RPMI8226 (cell line): ENCODE data around the gene TRPM3.
"Not testable (repeated sequence)": the region's sequence is repeated elsewhere in the genome, so short reads cannot be mapped to it uniquely, and the experiment has no call there.

Experiments
- DNase-seq: peaks from one replicate; pipeline ENCODE4 v3.0.0-alpha.2; 2015

Gene TRPM3

DNA sequence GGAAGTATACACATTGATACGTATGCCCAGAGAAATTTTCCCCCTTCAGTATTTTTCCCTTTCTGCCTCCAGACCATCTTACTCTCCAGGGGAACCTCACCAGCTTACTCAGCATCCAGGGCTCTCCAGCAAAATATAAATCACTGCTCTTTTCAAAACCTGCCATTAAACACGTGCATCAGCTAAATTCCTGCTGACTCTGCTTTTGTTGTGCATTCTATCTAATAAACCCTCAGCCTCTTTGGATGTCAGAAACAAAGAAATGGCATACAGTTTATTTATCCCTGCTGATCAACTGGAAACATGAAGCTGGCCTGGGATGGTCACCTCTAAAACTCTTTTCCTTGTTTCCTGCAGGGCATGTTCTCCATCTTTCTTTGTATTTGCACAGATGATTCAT lies 126.8 kb downstream of the TRPM3 start:
- DNase-seq, result no peak

DNA sequence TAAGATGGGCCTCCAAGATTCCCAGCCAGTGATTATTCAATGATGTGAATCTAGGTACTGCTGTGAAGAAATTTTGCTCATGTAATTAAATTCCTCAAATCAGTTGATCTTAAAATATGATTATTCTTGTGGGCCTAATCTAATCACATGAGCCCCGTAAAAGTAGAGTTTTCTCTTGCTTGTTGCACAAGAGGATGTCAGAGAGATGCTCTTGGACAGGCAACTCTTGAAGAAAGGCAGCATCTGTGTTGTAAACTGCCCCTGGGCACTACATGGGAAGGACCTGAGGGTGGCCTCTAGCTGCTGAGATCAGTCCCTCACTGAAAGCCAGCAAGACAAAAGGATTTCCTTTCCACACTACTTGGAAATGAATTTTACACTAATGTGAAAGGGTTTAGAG lies 132.9 kb downstream of the TRPM3 start:
- DNase-seq, result no peak

DNA sequence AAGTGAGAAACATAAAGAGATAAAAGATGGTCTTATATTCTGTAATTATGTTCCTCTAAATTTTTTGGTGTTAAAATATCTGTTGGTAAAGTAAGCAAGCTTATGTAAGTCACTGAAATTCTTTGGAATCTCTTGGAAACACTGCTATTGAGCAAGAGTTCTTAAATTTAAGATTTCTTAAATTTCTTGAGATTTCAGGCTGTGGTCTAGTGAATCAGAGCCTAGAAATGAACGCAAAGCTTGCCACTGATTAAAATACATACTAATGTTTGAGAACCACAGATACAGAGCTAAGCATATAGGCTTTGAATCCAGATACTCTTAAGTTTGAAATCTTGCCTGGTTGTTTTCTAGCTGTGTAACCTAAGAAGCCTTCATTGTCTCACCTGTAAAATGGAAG lies 133.4 kb downstream of the TRPM3 start:
- DNase-seq, result no peak

DNA sequence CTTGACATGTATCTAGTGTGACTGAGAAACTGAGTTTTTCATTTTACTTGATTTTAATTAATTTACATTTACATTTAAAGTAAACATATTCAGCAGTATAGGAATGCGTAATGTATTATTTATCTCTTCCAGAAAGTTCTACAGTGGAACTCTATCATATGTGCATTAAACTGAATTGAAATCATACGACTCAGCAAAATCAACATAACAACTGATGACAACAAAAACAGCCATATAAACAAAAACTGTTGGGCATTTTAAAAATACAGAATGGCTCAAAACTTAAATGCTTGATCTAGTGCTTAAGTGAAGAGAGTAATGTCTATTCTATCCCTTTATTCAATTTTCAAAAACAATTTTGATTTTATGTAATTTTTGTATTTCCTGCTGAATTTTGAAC lies 134.4 kb downstream of the TRPM3 start:
- DNase-seq, result no peak

DNA sequence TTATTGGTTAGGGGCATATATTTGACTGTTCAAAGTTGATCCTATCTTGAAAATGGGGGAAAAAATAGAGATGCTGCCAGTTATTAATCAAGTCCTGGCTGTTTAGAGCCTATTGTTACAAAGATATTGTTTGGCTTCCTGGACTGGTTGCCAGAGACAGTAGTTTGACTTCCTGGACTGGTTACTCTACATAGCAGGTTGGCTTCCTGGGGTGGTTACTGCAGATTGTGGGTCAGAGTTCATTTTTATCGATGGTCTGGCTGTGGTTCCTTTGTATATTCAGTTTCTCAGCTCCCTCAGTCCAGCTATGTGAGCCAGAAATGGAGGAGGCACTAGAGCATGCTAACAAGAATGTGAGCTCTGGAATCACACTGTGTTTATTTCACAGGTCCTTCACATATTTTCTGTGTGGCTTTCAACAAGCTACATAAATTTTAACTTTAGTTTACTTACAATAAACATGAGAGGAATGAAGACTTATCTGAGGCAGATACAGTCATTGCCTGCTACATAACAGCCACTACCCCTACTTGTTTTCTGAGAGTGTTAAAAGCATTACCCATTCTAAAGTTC lies 137.6 kb downstream of the TRPM3 start:
- no peak for DNase-seq

DNA sequence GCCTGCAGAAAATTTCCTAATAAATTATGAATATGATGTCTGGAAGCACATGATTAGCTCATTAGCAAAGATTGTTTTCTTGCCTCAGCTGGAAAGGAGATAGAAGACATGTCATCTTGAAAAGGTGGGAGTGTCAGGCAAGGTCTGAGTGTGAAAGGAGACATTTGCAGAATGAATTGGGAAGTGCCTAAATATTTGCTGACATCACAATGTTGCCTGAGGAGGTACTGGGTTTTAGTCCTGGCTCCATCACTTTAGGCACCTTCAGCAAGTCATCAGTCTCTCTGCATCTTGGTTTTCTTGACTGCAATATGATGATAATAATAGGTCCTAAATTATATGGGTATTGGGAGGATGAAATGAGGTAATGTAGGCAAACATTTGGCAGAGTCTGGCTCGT lies 140.1 kb downstream of the TRPM3 start:
- no peak for DNase-seq

DNA sequence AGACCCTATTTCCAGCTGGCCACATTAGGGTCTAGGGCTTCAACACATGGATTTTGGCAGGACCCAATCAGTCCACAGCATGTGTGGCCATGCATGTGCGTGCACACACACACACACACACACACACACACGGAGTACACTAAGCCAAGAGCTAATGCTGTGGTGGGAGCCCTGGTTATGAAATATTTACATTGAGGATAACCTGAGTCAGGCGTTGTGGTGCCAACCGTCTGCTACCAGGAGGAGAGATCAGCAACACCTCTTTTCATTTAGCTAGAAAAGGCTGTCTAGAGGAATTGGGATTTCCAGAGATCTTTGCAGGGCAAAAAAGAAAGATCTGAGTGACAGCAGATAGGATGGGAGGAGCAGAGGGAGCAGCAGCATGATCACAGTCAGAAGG lies 141.5 kb downstream of the TRPM3 start:
- DNase-seq, result no peak

DNA sequence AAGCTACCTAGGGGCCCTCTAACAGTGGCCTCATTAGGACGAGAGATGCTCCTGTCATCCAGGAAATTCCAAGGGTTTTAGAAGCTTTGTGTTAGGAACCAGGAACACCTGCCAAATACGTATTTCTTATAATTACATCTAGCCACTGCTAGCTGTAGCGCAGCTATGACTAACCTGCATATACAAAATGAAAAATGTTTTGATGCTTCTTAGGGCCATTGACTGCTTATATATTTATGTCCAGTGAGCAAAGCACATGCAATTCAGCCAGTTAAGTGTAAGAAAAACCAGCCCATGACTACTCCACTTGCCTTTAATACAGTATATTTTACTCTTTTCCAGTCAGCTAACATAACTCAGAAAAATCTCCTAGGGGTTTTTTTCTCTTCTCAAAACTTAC lies 143.3 kb downstream of the TRPM3 start:
- no peak for DNase-seq

DNA sequence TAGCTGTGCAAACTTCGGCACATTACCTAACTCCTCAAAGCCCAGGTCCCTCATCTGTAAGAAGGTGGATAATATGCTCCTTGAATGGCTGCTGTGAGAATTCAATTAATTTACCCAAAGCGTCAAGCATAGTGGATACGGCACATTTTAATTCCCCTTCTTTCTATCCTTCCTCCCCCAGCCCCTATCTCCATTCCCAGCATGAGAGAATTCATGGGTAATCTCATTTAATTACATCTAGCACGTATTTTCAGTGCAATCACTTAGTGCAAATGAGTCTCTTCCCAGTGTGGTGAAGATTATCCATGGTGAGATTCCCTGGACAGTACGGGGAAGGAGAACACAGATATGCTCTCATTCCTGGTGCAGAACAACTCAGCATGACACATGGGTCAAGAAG lies 145.6 kb downstream of the TRPM3 start:
- no peak for DNase-seq

DNA sequence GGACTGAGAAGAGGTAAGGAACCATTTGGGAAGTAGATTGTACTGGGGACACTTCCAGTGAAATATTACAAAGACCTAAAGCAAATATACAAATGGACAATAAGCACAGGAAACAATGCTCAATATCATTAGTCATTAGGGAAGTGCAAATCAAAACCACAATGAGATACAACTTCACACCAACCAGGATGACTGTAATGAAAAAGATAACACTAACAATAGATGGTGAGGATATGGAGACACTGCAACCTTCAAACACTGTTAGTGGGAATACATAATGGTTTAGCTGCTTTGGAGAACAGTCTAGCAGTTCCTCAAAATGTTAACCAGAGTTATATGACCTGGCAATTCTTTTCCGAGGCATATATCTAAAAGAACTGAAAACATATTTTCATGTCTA lies 149.7 kb downstream of the TRPM3 start:
- DNase-seq, result no peak

DNA sequence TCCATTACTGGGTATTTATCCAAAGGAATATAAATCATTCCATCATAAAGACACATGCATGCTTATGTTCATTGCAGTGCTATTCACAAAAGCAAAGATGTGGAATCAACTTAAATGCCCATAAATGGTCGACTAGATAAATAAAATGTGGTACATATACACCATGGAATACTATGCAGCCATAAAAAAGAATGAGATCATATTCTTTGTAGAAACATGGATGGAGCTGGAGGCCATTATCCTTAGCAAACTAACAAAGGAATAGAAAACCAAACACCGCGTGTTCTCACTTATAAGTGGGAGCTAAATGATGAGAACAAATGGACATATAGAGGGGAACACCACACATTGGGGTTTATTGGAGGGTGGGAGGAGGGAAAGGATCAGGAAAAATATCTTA lies 155.0 kb downstream of the TRPM3 start:
- not testable (repeated sequence) for DNase-seq

DNA sequence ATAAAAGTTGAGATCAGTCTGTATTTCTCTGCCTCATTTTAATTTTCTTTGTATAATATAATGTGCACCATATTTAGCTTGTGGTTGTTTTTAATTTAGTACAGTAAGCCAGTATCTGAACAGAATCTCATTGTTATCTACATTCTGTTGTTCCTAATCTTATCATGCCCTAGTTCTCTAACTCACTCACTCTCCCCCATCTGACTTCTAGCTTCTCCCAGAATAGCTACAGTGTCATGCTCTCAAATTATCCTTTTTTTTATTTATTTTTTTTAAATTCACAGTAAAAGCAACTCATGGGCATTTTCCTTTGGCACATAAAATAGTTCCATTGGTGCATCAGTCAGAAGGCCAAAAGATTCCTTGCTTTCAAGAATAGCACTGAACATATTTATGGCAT lies 156.6 kb downstream of the TRPM3 start:
- DNase-seq, result no peak

DNA sequence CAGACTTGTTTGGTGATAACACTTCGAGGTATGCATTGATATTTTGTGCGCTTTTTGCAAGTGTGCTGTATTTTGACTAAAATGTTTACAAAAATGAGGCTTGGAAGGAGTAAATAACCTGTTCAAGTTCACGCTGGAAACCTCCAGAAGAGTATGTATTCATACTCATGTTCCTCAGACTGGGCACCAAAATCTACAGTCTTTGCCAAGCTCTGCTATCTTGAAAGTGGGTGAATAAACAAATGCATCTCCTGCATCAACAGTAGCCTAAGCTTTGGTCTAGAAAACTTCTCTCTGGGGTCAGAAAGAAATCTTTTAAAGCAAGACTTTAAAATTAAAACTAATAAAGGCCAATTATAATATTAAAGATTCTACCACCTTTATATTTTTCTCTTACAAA lies 157.9 kb downstream of the TRPM3 start:
- no peak for DNase-seq

DNA sequence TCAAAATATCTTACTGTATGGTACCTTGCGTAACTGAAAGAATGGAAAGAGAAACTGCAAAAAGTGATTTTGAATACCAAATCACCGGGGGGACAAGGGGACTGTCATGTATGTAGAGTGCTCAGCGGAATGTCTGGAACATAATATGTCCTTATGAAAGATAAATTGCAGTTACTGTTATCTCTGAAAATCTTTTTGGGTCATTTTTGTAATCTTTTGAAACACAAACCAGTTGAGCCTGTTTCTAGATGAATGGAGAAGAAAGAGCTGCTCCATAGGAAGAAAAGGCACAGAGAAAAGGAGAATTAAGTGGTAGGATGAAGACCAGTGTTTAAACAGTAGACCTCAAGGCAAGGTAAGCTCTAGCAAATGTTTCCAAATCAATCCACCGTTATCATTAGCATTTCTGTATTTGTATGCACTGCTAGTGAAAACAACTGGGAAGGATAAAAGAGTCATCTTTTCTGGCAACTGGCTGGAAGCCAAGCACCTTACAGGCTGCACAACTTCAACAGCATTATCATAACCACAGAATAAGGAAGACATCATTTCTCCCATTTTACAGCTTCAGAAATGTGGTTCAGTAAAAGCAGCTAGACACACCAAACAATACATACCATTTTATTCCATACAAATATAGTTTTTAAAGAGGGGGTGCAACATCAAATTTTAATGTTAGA lies 158.5 kb downstream of the TRPM3 start:
- no peak for DNase-seq

DNA sequence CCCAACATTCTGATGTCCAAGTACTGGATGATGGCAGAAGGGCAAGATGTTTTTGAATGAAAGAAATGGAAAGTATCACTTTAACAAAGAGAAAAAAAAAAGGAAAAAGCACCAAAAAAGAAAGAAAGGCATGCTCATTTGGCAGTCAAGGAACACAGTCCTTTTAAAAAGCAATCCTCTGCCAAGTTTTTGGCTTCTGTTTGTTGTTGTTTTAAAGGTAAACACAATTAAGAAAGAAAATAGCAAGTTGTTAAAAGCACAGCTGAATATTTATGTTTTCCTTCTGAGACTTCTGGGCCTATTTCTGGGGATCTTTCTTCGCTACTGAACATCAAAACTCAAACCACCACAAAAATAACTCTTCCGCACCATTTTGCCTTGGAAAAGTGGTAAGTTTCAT lies 162.1 kb downstream of the TRPM3 start:
- DNase-seq, result no peak

DNA sequence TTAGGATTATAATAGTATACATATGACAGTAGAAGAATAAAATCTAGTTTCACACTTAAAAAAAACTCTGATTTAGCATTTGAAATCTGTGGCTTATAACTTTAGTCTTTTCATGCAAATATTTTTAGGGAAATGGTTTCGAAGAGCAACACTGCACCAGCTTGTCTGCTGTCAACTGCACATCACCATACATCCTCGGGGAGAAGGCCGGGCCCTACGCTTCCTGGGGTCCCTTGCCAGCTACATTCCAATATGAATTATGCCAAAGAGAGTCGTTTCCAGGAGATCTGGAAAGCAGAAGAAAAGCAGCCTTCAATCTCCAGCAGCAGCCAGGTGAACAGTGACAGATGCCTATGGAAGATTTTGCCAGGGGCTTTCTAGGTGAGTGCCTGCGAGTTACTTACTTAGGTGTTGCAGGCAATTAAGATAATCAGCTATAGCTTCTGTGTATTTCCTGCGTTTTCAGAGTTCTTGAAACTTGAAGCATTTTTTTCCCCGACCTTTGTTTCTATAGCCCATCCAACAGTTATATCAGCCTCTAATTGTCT lies 166.8 kb downstream of the TRPM3 start:
- no peak for DNase-seq

DNA sequence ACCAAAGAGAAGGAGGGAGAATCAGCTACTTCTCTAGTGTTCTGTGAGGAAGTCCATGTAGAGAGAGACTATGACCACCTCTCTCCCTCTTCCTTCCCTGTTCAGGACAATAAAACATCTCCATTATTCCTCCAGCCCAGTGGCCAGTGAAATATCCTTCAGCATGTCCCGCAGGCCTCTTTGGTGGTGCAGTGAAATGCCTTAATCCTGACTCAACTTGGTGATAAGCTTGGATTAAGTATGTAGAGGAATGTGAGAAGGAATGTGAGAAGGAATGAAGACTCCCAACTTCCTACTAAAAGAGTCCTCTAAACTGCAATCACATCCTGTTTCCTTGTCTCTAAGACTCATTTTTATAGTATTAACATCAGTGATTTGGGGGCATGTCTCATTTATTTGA lies 167.3 kb downstream of the TRPM3 start:
- DNase-seq, result no peak

DNA sequence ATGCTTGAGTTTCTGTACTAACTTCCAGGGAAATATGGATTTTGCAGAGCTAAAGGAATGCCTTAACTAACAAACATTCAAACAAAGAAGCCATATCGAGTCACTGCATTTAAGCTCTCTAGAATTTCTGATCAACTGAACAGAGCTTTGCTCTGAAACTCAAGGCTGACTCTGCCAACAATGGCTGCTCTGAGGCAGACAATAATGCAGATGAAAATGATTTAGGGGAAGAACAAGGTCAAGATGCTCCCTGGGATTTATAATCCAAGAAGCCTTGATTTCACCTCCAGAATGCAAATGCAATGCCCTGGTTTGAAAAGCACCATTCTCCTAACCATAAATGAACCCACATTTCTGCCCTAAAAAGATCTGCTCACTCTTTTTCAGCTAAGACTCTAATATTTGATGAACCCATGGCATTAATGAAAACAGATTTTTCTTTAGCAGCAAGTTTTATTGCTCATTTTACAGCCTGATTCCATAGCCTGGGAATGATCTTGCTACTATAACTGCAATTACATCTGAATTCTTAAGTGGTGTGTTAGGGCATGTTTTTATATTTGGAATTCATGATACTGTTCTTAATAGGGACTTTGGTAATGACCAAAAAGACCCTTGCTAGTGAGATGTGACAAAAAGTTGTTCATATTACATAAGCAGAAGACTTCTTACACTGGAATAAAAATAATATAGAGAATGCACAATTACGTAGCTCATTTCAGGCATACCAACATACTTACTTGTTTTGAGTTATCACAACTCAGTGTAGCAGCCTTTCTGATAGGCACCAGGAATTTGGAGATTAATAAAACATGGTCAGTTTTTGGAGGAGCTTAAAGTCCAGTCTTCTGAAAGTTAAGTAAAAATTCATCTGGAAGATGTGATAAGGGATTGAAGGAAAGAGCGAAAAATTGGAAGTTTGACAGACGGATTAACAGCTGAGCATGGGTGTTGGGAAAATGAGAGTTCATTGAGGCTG lies 169.4 kb downstream of the TRPM3 start:
- no peak for DNase-seq

DNA sequence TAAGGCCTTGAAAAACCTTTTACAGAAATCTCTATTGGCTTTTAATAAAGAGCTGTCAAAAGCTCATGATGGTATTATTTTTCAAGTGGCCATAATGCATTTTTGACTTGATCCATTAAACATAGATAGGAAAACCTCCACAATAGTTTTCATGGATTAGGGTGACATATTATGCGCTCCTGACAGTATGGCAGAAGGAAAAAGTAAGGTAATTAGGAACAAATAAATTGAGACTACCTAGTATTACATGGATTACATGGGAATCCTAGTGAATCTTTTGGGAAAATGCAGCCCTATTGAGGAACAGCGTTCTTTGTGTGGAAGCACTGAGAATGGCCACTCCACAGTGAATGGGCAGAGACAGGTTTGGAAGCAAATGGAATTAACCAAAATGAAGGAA lies 171.2 kb downstream of the TRPM3 start:
- DNase-seq, result no peak

DNA sequence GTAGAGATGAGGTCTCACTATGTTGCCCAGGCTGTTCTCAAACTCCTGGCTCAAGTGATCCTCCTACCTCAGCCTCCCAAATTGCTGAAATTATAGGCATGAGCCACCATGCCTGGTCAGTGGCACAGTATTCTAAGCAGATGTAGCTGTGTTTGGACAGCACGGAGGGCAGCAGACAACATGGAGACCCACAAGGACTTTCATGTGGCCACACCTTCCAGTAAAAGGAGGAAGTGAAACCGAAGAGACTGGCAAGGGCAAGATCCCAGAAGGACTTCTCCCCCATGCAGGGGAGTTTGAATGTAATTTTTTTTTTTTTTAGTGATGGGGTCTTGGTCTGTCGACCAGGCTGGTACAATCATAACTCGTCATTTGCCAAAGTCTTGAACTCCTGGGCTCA lies 172.2 kb downstream of the TRPM3 start:
- DNase-seq, result peak; percentile 50

DNA sequence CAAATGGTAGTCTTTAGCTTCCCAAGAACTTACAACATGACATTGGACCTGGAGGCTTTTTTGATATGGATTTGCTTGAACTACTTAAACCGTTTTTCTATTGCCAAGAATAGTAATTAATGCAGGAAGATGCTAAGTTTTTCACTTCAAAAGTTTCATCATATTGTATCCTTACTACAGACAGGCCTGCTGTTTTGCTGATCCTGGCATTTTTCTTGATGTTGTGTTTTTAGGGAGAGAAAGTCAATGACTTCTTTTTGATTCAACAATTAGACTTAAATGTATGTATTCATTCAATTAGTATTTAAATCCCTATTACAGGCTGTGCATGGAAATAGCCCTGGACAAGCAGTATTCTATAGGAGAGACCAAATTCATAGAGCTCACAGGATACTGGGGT lies 172.7 kb downstream of the TRPM3 start:
- DNase-seq, result no peak

DNA sequence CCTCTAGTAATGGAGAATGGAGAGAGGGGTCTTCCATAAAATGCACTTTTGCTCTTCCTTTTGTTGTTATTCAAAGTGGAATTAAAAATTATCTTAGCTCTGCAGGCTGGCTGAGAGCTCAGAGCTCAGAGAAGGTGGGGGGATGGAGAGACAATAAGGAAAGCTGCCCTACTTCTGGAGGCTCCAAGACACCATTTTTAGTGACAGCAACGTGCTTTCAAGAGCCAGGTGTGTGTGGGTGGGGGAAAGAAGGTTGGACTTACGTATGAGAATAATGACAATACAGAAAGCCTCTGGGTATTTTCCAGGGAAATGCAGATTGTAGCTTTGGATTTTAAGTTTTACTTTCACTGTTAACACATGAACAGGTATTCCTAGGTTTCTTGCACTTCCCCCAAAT lies 173.9 kb downstream of the TRPM3 start:
- DNase-seq, result no peak

DNA sequence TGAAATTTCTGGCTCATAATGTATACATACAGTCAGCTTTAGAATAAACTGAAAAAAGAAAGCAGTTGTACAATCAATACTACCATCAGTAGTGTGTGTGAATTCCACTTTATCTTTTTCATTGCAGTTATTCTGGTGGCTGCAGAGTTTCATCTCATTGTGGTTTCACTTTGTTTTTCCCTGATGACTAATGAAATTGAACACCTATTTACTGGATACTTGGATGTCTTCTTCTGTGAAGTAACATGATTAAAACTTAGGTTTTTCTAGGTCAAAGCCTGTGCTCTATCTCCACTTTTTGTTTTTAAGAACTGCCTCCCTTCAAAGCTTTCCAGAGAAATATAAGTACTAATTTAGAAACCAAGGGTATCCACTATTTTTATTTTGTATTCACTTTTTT lies 174.3 kb downstream of the TRPM3 start:
- DNase-seq, result no peak

DNA sequence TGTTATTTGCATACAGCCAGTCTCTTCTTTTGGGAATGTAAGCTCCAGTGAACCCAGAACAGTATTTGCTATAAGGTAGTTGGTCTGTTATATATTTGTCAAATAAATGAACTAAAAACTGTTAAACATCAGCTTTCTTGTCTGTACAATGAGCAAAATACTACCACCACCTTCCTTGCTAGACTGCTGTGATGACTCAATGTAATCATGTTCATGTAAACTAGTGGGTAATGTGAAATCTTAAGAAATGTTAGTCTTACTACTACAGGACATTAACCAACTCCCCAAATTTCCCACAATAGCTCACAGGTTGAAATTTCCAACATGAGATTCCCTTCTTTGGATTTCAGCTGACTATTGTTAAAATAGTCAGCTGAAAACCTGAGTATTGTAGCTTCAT lies 176.1 kb downstream of the TRPM3 start:
- DNase-seq, result no peak
